Pancreas (tissue), 10 donors: ENCODE measurements around the gene MPP2. TPM values are rescaled to one million over a fixed set of nuclear protein-coding genes. Genes with fewer than 3 reads are reported as not detected.

Source experiments
- ATAC-seq, 4 donors: fragments of 200-7000 bp; cut with Tn5 transposase; one replicate each; pipeline versions ENCODE4 v1.8.0 to v1.9.1; 2020; ENCODE audit warnings: mild to moderate bottlenecking in 4 of 4, moderate library complexity in 4 of 4
- DNase-seq, 6 donors: peaks; one replicate each; pipeline ENCODE4 v3.0.0-alpha.2; 2020
- FAIRE-seq: peaks from 2 replicates; lab custom pipeline; 2012; peaks lifted over from hg19 to GRCh38; lab: Jason Lieb, UNC
- H3K27ac ChIP-seq, 4 donors: fragments of 200-600 bp; sonication (generic); 1 replicate in 3 of 4; 2 replicates in 1 of 4; pipeline versions ENCODE4 v1.5.0 to v1.8.0; 2020
- H3K27me3 ChIP-seq, 4 donors: fragments of 200-600 bp; one replicate each; pipeline ENCODE4 v1.8.0; 2021
- H3K36me3 ChIP-seq, 3 donors: fragments of 200-600 bp; sonication (generic) in 1 of 3; one replicate each; pipeline versions ENCODE4 v1.5.0 to v1.8.0; 2020 to 2021
- H3K4me1 ChIP-seq, 3 donors: fragments of 200-600 bp; one replicate each; pipeline ENCODE4 v1.8.0; 2021
- H3K4me3 ChIP-seq, 4 donors: fragments of 200-600 bp; sonication (generic) in 2 of 4; one replicate each; pipeline versions ENCODE4 v1.5.0 to v1.8.0; 2020 to 2021
- H3K9me3 ChIP-seq, 4 donors: fragments of 200-600 bp; one replicate each; pipeline ENCODE4 v1.8.0; 2021
- CTCF ChIP-seq, 4 donors: fragments of 200-600 bp; sonication (generic) in 3 of 4; IDR thresholded peaks; one replicate each; pipeline versions ENCODE4 v1.5.0 to v1.8.0; 2021; ENCODE audit warnings: antibody characterized with exemption in 4 of 4
- WGBS, 2 donors: extraction: QIAGEN DNeasy Blood & Tissue Kit; methylation state at CpG; one replicate each; pipeline ENCODE4 v1.1.7; 2013; 5-methylcytosine and 5-hydroxymethylcytosine counted together
- intact Hi-C, 3 donors: fragments of 100-400 bp; cut with DNase I; formaldehyde crosslinking; loops; one replicate each; pipeline versions ENCODE4 v1.11.1 to v1.14.2; 2022
- polyA plus RNA-seq, 2 donors: library from polyadenylated mRNA; stranded (reverse); fragments of 200-250 nt; gene quantifications; one replicate each; pipeline ENCODE4 v1.2.3, GENCODE V29; 2013
- total RNA-seq, 6 donors: library from RNA; stranded (reverse); fragmentation: NEBNext Ultra II Directional in 4 of 6; extraction: Animal tissue kit (Norgen Biotek cat#: 25700) in 4 of 6; gene quantifications; one replicate each; pipeline versions ENCODE4 v1.2.1 to v1.2.4, GENCODE V29; 2021 to 2023
- donor health status: healthy with polysubstance abuse.
- donor health status: DM: no; HTN: no; CAD: no; lungs with moderate emphysema.
- donor health status: DM: no; HTN: no; CAD: no.
- donor health status: control.
- donor health status: control.
- donor health status: Bipolar disorder and iron deficiency.
- donor health status: DM: yes; HTN: yes; CAD: no.
- donor health status: DM: no; HTN: no; CAD: no.
- donor health status: DM: no; HTN: no; CAD: no.
- donor health status: DM: yes; HTN: yes; CAD: no.

MPP2 gene
- total and polyA plus RNA-seq, 8 donors: 1.0 to 6.6 (median 2.2) TPM

- no peaks in the 10 kb centered on the region for H3K36me3 ChIP-seq
- no peaks in the 10 kb centered on the region for H3K27me3 ChIP-seq
- TF ChIP-seq CTCF (IDR thresholded peaks at IDR 0.05): no peak
- intact Hi-C loops: no loop called here
- H3K9me3 ChIP-seq: no peaks in the 10 kb centered on the region
- FAIRE-seq (no peak), ATAC-seq (no peak), DNase-seq (no peak)
- no peak overlapping the region for H3K27ac ChIP-seq
- 64 to 85% methylated on average over 8 of the region's 8 CpGs for WGBS, 2 donors
- peak overlapping the region in 1 of 4 donors; percentile 70 for H3K4me3 ChIP-seq
- peaks cover 0 to 9% (median 0%) of the 10 kb centered on the region in 3 donors for H3K4me1 ChIP-seq
These were observed 75.7 kb downstream of the MPP2 start for GRCh38 chr17:43831633-43832032.

GRCh38 chr17:43830510-43831140, 76.7 kb downstream of the MPP2 start:
- Histone ChIP-seq H3K4me1 (peaks cover 0 to 9% (median 0%) of the 10 kb centered on the region in 3 donors), H3K27me3 (no peaks in the 10 kb centered on the region), H3K36me3 (no peaks in the 10 kb centered on the region), H3K4me3 (no peak overlapping the region), H3K9me3 (no peaks in the 10 kb centered on the region), H3K27ac (no peak overlapping the region)
- intact Hi-C loops: no loop called here
- FAIRE-seq: no peak
- DNase-seq: no peak
- 92 to 94% methylated on average over 7 of the region's 7 CpGs for WGBS, 2 donors
- no peak for TF ChIP-seq CTCF (IDR thresholded peaks at IDR 0.05)
- no peak for ATAC-seq

- no peak for TF ChIP-seq CTCF (IDR thresholded peaks at IDR 0.05)
- ATAC-seq: no peak
- intact Hi-C loops: no loop called here
- Histone ChIP-seq H3K9me3 (no peaks in the 10 kb centered on the region), H3K4me1 (peaks cover 0 to 9% (median 0%) of the 10 kb centered on the region in 3 donors), H3K4me3 (no peak overlapping the region), H3K36me3 (no peaks in the 10 kb centered on the region), H3K27me3 (no peaks in the 10 kb centered on the region), H3K27ac (no peak overlapping the region)
- WGBS, 2 donors: 91 to 96% methylated on average over 14 of the region's 14 CpGs
- FAIRE-seq: no peak
- no peak for DNase-seq
These were observed 77.6 kb downstream of the MPP2 start for GRCh38 chr17:43829738-43830137.

- ATAC-seq: no peak
- WGBS, 2 donors: 92 to 94% methylated on average over 9 of the region's 9 CpGs
- no peak for DNase-seq
These were observed 79.7 kb downstream of the MPP2 start for GRCh38 chr17:43827596-43827995.

More at GRCh38 chr17:43827596-43827995, 79.7 kb downstream of the MPP2 start:
- Histone ChIP-seq H3K9me3 (no peaks in the 10 kb centered on the region), H3K4me1 (peaks cover 0 to 4% (median 0%) of the 10 kb centered on the region in 3 donors), H3K27ac (no peak overlapping the region), H3K36me3 (no peaks in the 10 kb centered on the region), H3K27me3 (no peaks in the 10 kb centered on the region), H3K4me3 (no peak overlapping the region)
- FAIRE-seq: no peak
- no peak for TF ChIP-seq CTCF (IDR thresholded peaks at IDR 0.05)
- intact Hi-C loops: no loop called here
